ENCODE measurements around the gene LRRC59. TPM values are rescaled to one million over a fixed set of nuclear protein-coding genes. Genes with fewer than 3 reads are reported as not detected.

The LRRC59 gene
- total and polyA plus RNA-seq, 2 donors (not counting 1 experiment from before 2014, with no cell fraction given) = 27.7 to 31.2 TPM

DNA sequence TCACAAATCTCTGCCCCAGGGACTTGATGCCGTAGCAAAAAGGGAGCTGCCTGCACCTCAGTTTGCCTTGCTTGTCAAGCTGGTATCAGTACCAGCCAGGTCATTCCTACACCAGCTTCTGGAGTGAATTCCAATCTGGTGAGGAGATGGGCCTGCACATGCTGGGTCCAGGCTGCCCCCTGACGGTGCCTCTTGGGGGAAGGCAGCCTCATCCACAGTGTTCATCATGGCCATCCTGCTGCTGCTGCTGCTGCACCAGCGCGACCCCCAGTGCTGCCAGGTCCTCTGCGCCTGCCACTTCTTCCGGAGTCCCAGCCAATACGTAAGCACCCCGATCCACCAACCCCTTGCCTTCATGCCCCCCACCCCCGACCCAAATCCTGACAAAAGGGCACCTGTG is 32.6 kb downstream of the LRRC59 start:
- Histone ChIP-seq H2AFZ (ENCODE audit: insufficient read depth, low read depth, low read length, poor library complexity, severe bottlenecking) (no peak overlapping the region), H3K9ac (ENCODE audit: low read length) (no peak overlapping the region), H3K4me1 (ENCODE audit: control insufficient read depth in 2 of 2, insufficient read depth in 2 of 2, low read length in 2 of 2) (peaks cover 5 to 8% of the 10 kb centered on the region in 2 donors), H3K27ac (ENCODE audit: low read length in 2 of 2) (no peak overlapping the region), H3K79me2 (ENCODE audit: control insufficient read depth, insufficient read depth, low read length) (peaks cover 4% of the 10 kb centered on the region), H3K36me3 (replicated peaks in 1 of 2; ENCODE audit: control extremely low read depth in 1 of 2, control insufficient read depth in 1 of 2, extremely low read depth in 1 of 2, insufficient read depth in 2 of 2, low read length in 1 of 2) (peaks cover 0 to 52% of the 10 kb centered on the region in 2 experiments), H4K20me1 (ENCODE audit: control insufficient read depth, insufficient read depth, low read length, poor library complexity, severe bottlenecking) (peaks cover 46% of the 10 kb centered on the region), H3K27me3 (replicated peaks in 1 of 4; ENCODE audit: control extremely low read depth in 1 of 4, control insufficient read depth in 3 of 4, insufficient read depth in 4 of 4, low read length in 3 of 4) (no peaks in the 10 kb centered on the region), H3K4me3 (ENCODE audit: control extremely low read depth in 1 of 5, extremely low read depth in 1 of 5, insufficient read depth in 1 of 5, low read depth in 2 of 5, low read length in 4 of 5) (no peak overlapping the region), H3K9me3 (ENCODE audit: control extremely low read depth in 1 of 3, control insufficient read depth in 2 of 3, insufficient read depth in 1 of 3, low read length in 2 of 3) (no peaks in the 10 kb centered on the region), H3K4me2 (replicated peaks; ENCODE audit: low read depth, low read length, poor library complexity, severe bottlenecking) (no peak overlapping the region)
- intact Hi-C loops (cut with micrococcal nuclease) = no loop called here
- no peaks in the 10 kb centered on the region for H3K27me3 Mint-ChIP-seq
- DNase-seq (no peak), ATAC-seq (ENCODE audit: low read depth) (no peak)
- WGBS (ENCODE audit: insufficient coverage) = 92% methylated on average over 6 of the region's 9 CpGs
- no peak overlapping the region for H3K27ac Mint-ChIP-seq
- H3K4me3 Mint-ChIP-seq = no peak overlapping the region
- POLR2A ChIA-PET = no interaction called here
- peaks cover 8% of the 10 kb centered on the region for H3K4me1 Mint-ChIP-seq
- H3K9me3 Mint-ChIP-seq (ENCODE audit: insufficient read depth) = no peaks in the 10 kb centered on the region
- TF ChIP-seq EZH2 (IDR thresholded peaks at IDR 0.05; ENCODE audit: borderline replicate concordance, insufficient read depth, low read depth, low read length, poor library complexity, severe bottlenecking) = no peak
- TF ChIP-seq, protein P1, sequence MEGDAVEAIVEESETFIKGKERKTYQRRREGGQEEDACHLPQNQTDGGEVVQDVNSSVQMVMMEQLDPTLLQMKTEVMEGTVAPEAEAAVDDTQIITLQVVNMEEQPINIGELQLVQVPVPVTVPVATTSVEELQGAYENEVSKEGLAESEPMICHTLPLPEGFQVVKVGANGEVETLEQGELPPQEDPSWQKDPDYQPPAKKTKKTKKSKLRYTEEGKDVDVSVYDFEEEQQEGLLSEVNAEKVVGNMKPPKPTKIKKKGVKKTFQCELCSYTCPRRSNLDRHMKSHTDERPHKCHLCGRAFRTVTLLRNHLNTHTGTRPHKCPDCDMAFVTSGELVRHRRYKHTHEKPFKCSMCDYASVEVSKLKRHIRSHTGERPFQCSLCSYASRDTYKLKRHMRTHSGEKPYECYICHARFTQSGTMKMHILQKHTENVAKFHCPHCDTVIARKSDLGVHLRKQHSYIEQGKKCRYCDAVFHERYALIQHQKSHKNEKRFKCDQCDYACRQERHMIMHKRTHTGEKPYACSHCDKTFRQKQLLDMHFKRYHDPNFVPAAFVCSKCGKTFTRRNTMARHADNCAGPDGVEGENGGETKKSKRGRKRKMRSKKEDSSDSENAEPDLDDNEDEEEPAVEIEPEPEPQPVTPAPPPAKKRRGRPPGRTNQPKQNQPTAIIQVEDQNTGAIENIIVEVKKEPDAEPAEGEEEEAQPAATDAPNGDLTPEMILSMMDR (IDR thresholded peaks at IDR 0.05) = no peak
- CTCF ChIA-PET = interaction anchor here (2.1 kb wide), 1 partner anchor 33 kb away, joined by 8 read pairs; the partner anchor contains the start of gene LRRC59

DNA sequence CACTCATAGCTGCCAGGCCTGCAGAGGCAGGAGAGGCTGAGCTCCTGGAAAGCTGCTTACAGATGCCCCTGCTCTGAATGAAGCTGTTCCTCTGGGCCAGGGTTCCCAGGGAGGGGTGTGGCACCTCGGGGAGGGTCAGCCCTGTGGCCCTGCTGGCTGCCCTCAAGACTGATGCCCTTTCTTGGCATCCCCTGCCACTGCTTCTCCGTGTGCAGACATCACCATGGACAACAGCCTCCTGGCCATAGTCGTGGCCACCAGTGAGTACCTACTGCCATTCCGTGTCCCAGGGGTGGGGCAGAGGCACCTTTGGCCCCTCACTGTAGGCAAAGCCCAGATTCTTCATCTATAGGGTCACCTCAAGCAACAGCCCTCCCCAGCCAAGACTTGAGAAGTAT is 33.3 kb downstream of the LRRC59 start:
- H3K4me1 Mint-ChIP-seq = peaks cover 8% of the 10 kb centered on the region
- Histone ChIP-seq H3K27ac (ENCODE audit: low read length in 2 of 2) (no peak overlapping the region), H4K20me1 (ENCODE audit: control insufficient read depth, insufficient read depth, low read length, poor library complexity, severe bottlenecking) (peaks cover 46% of the 10 kb centered on the region), H3K9ac (ENCODE audit: low read length) (no peak overlapping the region), H3K4me1 (ENCODE audit: control insufficient read depth in 2 of 2, insufficient read depth in 2 of 2, low read length in 2 of 2) (peaks cover 5 to 8% of the 10 kb centered on the region in 2 donors), H3K36me3 (replicated peaks in 1 of 2; ENCODE audit: control extremely low read depth in 1 of 2, control insufficient read depth in 1 of 2, extremely low read depth in 1 of 2, insufficient read depth in 2 of 2, low read length in 1 of 2) (peaks cover 0 to 52% of the 10 kb centered on the region in 2 experiments), H3K4me3 (ENCODE audit: control extremely low read depth in 1 of 5, extremely low read depth in 1 of 5, insufficient read depth in 1 of 5, low read depth in 2 of 5, low read length in 4 of 5) (no peak overlapping the region), H3K79me2 (ENCODE audit: control insufficient read depth, insufficient read depth, low read length) (peaks cover 4% of the 10 kb centered on the region), H3K27me3 (replicated peaks in 1 of 4; ENCODE audit: control extremely low read depth in 1 of 4, control insufficient read depth in 3 of 4, insufficient read depth in 4 of 4, low read length in 3 of 4) (no peaks in the 10 kb centered on the region), H2AFZ (ENCODE audit: insufficient read depth, low read depth, low read length, poor library complexity, severe bottlenecking) (no peak overlapping the region), H3K9me3 (ENCODE audit: control extremely low read depth in 1 of 3, control insufficient read depth in 2 of 3, insufficient read depth in 1 of 3, low read length in 2 of 3) (no peaks in the 10 kb centered on the region), H3K4me2 (replicated peaks; ENCODE audit: low read depth, low read length, poor library complexity, severe bottlenecking) (no peak overlapping the region)
- no peaks in the 10 kb centered on the region for H3K9me3 Mint-ChIP-seq (ENCODE audit: insufficient read depth)
- TF ChIP-seq, protein P1 (IDR thresholded peaks at IDR 0.05) = no peak
- TF ChIP-seq EZH2 (IDR thresholded peaks at IDR 0.05; ENCODE audit: borderline replicate concordance, insufficient read depth, low read depth, low read length, poor library complexity, severe bottlenecking) = no peak
- H3K27ac Mint-ChIP-seq = no peak overlapping the region
- WGBS (ENCODE audit: insufficient coverage) = 90% methylated on average over 4 of the region's 4 CpGs
- DNase-seq (no peak), ATAC-seq (ENCODE audit: low read depth) (no peak)
- H3K4me3 Mint-ChIP-seq = no peak overlapping the region
- POLR2A ChIA-PET = no interaction called here
- intact Hi-C loops (cut with micrococcal nuclease) = no loop called here
- CTCF ChIA-PET = interaction anchor here (4.6 to 5.0 kb wide), 2 partner anchors 34 to 115 kb away, joined by 34 to 43 read pairs; partner anchors contain the start of genes LRRC59 and RSAD1
- H3K27me3 Mint-ChIP-seq = no peaks in the 10 kb centered on the region

All from B cell (primary cell).